Activated naive CD4-positive, alpha-beta T cell treated with anti-CD3 and anti-CD28 coated beads, Interleukin-2, amount 50 U/mL, for 16 hours (primary cell): Measurements from ENCODE around the gene C11orf91.
"Not testable (repeated sequence)": the region's sequence is repeated elsewhere in the genome, so short reads cannot be mapped to it uniquely, and the experiment has no call there.

ENCODE experiments used
- DNase-seq: peaks from one replicate; pipeline ENCODE4 v3.0.0-alpha.2; 2020

The C11orf91 gene

GRCh38 chr11:33668468-33668825 is 32.2 kb downstream of the C11orf91 start:
- no peak for DNase-seq

- DNase-seq: no peak
These were observed 32.7 kb downstream of the C11orf91 start for GRCh38 chr11:33667819-33668467.

DNA sequence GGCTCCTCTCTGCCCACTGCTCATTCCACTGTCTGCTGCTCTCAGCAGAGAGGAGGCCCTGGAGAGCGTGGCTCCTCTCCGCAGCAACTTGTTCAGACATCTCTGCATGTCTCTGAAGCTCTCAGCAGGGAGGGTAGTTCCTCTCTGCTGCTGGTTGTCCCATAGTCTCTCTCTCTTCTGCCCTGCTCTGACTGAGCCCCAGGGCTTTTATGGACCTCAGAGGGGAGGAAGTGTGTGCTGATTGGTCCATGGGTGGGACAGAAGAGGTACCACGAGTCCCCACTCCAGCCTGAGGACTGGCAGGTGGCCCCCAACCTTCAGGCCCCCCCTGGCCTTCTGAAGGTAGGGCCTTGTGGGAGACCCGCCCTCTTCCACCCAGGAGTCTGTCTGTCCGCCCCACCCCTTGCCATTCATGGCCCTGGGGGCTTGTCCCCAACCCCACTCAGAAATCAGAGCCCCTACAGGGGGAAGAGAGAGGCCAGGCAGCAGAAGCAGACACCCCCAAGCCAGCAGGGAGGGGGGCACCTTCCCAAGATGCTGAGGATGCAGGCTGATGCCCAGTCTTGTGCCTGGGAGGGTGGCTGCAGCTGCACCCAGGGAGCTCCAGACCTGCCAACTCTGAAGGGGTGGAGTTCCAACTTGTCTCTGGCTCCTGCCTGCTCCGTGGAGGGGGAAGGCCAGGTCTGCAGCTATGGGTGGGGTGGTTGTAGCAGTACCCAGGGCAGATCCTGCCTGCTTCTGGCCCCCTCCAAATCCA is 35.1 kb downstream of the C11orf91 start:
- no peak for DNase-seq

GRCh38 chr11:33664827-33665226 is 35.8 kb downstream of the C11orf91 start:
- DNase-seq: no peak

DNA sequence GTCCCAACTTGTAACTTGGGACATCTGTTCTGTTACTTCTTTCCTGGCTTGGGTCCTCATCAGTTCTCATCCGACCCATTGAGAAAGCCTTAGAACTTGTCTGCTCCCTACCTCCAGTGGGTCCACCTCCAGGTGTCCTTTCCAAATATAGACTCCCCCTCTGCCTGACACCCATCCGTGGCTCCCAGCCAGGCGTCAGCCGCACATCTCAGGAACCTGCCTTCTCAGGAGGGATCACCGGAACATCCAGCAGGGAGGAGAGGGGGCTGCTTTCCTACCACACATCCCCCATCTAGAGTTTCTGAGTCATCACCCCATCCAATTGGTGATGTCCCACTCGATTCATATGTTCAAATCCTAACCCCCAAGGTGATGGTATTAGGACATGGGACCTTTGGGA is 36.5 kb downstream of the C11orf91 start:
- no peak for DNase-seq

- DNase-seq: no peak
These were observed 37.5 kb downstream of the C11orf91 start for GRCh38 chr11:33663121-33663520.

GRCh38 chr11:33661526-33661925 is 39.1 kb downstream of the C11orf91 start:
- not testable (repeated sequence) for DNase-seq

DNA sequence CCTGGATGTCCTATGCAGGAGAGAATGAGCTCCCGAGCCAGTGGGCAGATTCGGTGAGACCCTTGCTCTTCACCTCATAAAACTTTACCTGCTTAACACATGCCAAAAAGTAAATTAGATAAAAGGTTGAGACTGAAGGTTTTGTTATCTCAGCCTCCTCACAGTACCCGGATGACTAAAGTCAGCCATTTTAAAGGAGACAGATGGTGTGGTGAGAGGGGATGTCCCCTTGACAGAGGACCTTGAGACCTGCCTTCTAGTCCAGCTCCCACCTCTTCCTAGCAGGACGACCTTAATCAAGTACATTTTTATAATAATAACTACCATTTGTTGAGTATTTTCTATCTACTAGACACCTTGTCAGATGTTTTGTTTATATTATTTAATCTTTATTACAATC is 39.7 kb downstream of the C11orf91 start:
- no peak for DNase-seq

- no peak for DNase-seq
These were observed 41.1 kb downstream of the C11orf91 start for GRCh38 chr11:33659370-33660139.

- DNase-seq: no peak
These were observed 42.3 kb downstream of the C11orf91 start for GRCh38 chr11:33658195-33658900.

GRCh38 chr11:33657757-33658156 is 42.9 kb downstream of the C11orf91 start:
- no peak for DNase-seq

- DNase-seq: no peak
These were observed 43.9 kb downstream of the C11orf91 start for GRCh38 chr11:33656768-33657167.

- no peak for DNase-seq
These were observed 44.6 kb downstream of the C11orf91 start for GRCh38 chr11:33655842-33656600.

GRCh38 chr11:33654594-33654993 is 46.0 kb downstream of the C11orf91 start:
- DNase-seq: no peak

DNA sequence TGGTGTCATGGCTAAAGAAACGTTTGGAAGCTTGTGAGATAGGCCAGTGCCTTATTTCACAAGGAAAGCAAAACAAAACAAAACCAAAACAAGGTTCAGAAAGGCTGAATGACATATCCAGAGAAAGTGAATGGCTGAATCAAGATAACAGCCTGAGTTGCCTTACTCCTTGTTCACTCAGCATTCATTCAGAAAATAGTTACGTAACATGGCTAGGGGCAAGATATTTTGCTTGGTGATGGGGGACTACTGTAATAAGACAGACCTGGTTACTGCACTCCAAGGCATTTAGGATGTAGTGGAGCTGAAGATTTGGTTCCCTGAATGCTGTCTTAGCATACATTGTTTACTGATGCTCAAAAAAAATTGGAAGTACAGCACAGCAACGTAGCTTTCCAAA is 47.7 kb downstream of the C11orf91 start:
- DNase-seq: no peak

DNA sequence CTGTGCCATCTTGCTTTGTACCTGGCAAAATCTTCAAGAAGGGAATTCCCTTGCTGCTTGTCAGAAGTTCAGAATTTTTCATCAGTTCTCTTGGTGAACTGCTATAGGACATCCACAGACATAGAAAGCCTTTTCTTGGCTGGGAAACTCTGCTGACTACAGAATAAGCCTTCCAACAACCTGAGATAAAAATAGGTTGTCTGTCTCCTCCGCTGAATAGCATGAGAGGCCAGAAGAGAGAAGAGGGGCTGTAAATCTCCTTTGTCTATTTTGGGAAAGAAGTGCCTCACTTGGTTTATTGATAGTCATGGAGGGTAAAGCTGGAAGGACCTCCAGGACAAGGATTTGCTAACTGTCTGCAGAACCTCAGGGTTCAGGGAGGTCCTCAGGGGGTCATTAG is 48.2 kb downstream of the C11orf91 start:
- no peak for DNase-seq

- DNase-seq: no peak
These were observed 48.6 kb downstream of the C11orf91 start for GRCh38 chr11:33651990-33652389.

GRCh38 chr11:33651555-33651954 is 49.1 kb downstream of the C11orf91 start:
- DNase-seq: no peak

DNA sequence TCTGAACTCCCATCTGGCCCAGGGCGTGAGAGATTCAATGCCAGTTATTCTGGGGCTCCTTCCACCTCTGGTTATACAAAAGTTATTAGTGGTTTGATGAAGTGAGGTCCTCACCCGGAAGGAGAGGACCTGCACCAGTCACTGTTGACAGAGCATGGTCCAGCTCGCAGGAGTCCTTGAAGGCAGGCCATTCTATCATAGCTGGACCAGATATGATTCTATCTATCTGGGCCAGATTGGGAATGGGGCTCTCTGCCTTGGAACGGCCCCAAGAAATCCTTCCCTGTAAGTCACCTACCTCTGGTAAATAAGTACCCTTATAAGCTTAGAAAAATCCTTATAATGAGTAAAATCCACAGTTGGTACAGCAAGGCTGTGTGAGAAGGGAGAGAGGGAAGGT is 50.7 kb downstream of the C11orf91 start:
- DNase-seq: no peak
